ENCODE data around the gene C11orf98. TPM values are rescaled to one million over a fixed set of nuclear protein-coding genes. Genes with fewer than 3 reads are reported as not detected.

C11orf98 gene
- polyA plus RNA-seq, 1 donor from 2014 or later: 92.0 TPM

GRCh38 chr11:62645946-62646824 lies 18.8 kb downstream of the C11orf98 start, which contains the start of gene GANAB:
TSS of gene GANAB (minus strand) at chr11:62646613. CDS start at chr11:62646599, 14 bp downstream.
- TF ChIP-seq TAF1 (IDR thresholded peaks at IDR 0.05; ENCODE audit: low read depth) (peak; percentile 92), EZH2 (IDR thresholded peaks at IDR 0.05; ENCODE audit: borderline replicate concordance, insufficient read depth, low read length, poor library complexity, severe bottlenecking) (no peak), RAD21 (conservative IDR thresholded peaks at IDR 0.05) (no peak), POLR2AphosphoS5 (IDR thresholded peaks at IDR 0.05) (peak; percentile 97), EP300 (conservative IDR thresholded peaks at IDR 0.05; ENCODE audit: poor library complexity, severe bottlenecking) (peak; percentile 28), CTCF (IDR thresholded peaks at IDR 0.05; ENCODE audit: poor library complexity, severe bottlenecking) (peak; percentile 13), REST (IDR thresholded peaks at IDR 0.05; ENCODE audit: borderline replicate concordance) (peak; percentile 79), SMC3 (conservative IDR thresholded peaks at IDR 0.05; ENCODE audit: poor library complexity) (no peak), MXI1 (conservative IDR thresholded peaks at IDR 0.05; ENCODE audit: poor library complexity, severe bottlenecking) (peak; percentile 75)
- Histone ChIP-seq H3K4me3 (ENCODE audit: low read length) (peak within 1 kb of the TSS; percentile 99), H2AFZ (ENCODE audit: low read depth, low read length) (peak within 1 kb of the TSS; percentile 33), H3K4me2 (ENCODE audit: low read length) (peak within 1 kb of the TSS; percentile 92), H3K9ac (ENCODE audit: low read length) (peak within 1 kb of the TSS; percentile 90), H3K36me3 (ENCODE audit: insufficient read depth, low read length) (no peaks in the 10 kb centered on the region), H3K9me2 (ENCODE audit: insufficient read depth, low read length) (no peaks in the 10 kb centered on the region), H3K79me2 (replicated peaks; ENCODE audit: insufficient read depth, low read length) (peaks cover 21% of the 10 kb centered on the region), H3K27me3 (ENCODE audit: insufficient read depth, low read depth, low read length) (no peaks in the 10 kb centered on the region), H3K27ac (ENCODE audit: low read length) (peak within 1 kb of the TSS; percentile 81), H4K20me1 (ENCODE audit: insufficient read depth) (no peaks in the 10 kb centered on the region), H3K9me3 (ENCODE audit: low read length) (no peaks in the 10 kb centered on the region), H3F3A (ENCODE audit: insufficient read depth, low read length, poor library complexity, severe bottlenecking) (no peaks in the 10 kb centered on the region)

GRCh38 chr11:62645671-62645945 lies 19.4 kb downstream of the C11orf98 start:
- Histone ChIP-seq H3K4me2 (ENCODE audit: low read length) (peak overlapping the region; percentile 92), H4K20me1 (ENCODE audit: insufficient read depth) (no peaks in the 10 kb centered on the region), H3K79me2 (replicated peaks; ENCODE audit: insufficient read depth, low read length) (peaks cover 21% of the 10 kb centered on the region), H3K9me3 (ENCODE audit: low read length) (no peaks in the 10 kb centered on the region), H3K27me3 (ENCODE audit: insufficient read depth, low read depth, low read length) (no peaks in the 10 kb centered on the region), H3K4me3 (ENCODE audit: low read length) (peak overlapping the region; percentile 99), H3F3A (ENCODE audit: insufficient read depth, low read length, poor library complexity, severe bottlenecking) (no peaks in the 10 kb centered on the region), H3K27ac (ENCODE audit: low read length) (peak overlapping the region; percentile 81), H3K36me3 (ENCODE audit: insufficient read depth, low read length) (no peaks in the 10 kb centered on the region), H3K9me2 (ENCODE audit: insufficient read depth, low read length) (no peaks in the 10 kb centered on the region), H2AFZ (ENCODE audit: low read depth, low read length) (peak overlapping the region; percentile 33), H3K9ac (ENCODE audit: low read length) (peak overlapping the region; percentile 90)
- TF ChIP-seq CTCF (IDR thresholded peaks at IDR 0.05; ENCODE audit: poor library complexity, severe bottlenecking) (no peak), EZH2 (IDR thresholded peaks at IDR 0.05; ENCODE audit: borderline replicate concordance, insufficient read depth, low read length, poor library complexity, severe bottlenecking) (no peak), REST (IDR thresholded peaks at IDR 0.05; ENCODE audit: borderline replicate concordance) (no peak), POLR2AphosphoS5 (IDR thresholded peaks at IDR 0.05) (no peak), SMC3 (conservative IDR thresholded peaks at IDR 0.05; ENCODE audit: poor library complexity) (no peak), RAD21 (conservative IDR thresholded peaks at IDR 0.05) (no peak), TAF1 (IDR thresholded peaks at IDR 0.05; ENCODE audit: low read depth) (no peak), EP300 (conservative IDR thresholded peaks at IDR 0.05; ENCODE audit: poor library complexity, severe bottlenecking) (no peak), MXI1 (conservative IDR thresholded peaks at IDR 0.05; ENCODE audit: poor library complexity, severe bottlenecking) (no peak)

Measured in neural cell (in vitro differentiated cells).